GM18858 (cell line): ENCODE data around the gene PAQR5.

ENCODE experiments used
- ATAC-seq: cut with Tn5 transposase; IDR thresholded peaks from one replicate; pipeline ENCODE4 v1.9.1; 2021; ENCODE audit not compliant: unreplicated experiment

The PAQR5 gene

GRCh38 chr15:69456208-69457166 is 157.8 kb downstream of the PAQR5 start:
- no peak for ATAC-seq
